NB4 (cell line): ENCODE results near the gene TADA3.

ENCODE experiments used
- MAX ChIP-seq: IDR thresholded peaks from 2 replicates; pipeline ENCODE4 v1.6.1; 2011; ENCODE audit warnings: low read depth, low read length
- POLR2A ChIP-seq: IDR thresholded peaks from 2 replicates; pipeline ENCODE4 v1.6.1; 2011; ENCODE audit warnings: mild to moderate bottlenecking; ENCODE audit not compliant: insufficient read length; ENCODE audit errors: extremely low read depth

- no peak for TF ChIP-seq POLR2A
- no peak for TF ChIP-seq MAX
Observed at GRCh38 chr3:9795207-9795606, 2.9 kb upstream of the TADA3 start.
